GM21619 (cell line): ENCODE results near the gene CILP2.
A peak's percentile ranks its signal among the peaks of the same experiment; 100 is the strongest.

Experiments
- ATAC-seq: cut with Tn5 transposase; IDR thresholded peaks from one replicate; pipeline ENCODE4 v1.9.1; 2021; ENCODE audit not compliant: unreplicated experiment

The CILP2 gene

GRCh38 chr19:19562665-19563347, 24.7 kb downstream of the CILP2 start:
- ATAC-seq, result no peak

GRCh38 chr19:19563348-19563848, 25.3 kb downstream of the CILP2 start:
- ATAC-seq, result no peak

GRCh38 chr19:19566306-19566705, 28.2 kb downstream of the CILP2 start:
- ATAC-seq, result no peak

- no peak for ATAC-seq
Observed at GRCh38 chr19:19567391-19567790, 29.3 kb downstream of the CILP2 start.

GRCh38 chr19:19568802-19569756, 31.0 kb downstream of the CILP2 start:
- no peak for ATAC-seq

- ATAC-seq, result no peak
Observed at GRCh38 chr19:19570571-19570970, 32.5 kb downstream of the CILP2 start.

GRCh38 chr19:19571071-19571786, 33.2 kb downstream of the CILP2 start:
- ATAC-seq, result no peak

- no peak for ATAC-seq
Observed at GRCh38 chr19:19575411-19575810, 37.3 kb downstream of the CILP2 start.

- ATAC-seq, result no peak
Observed at GRCh38 chr19:19578252-19578651, 40.2 kb downstream of the CILP2 start.

- no peak for ATAC-seq
Observed at GRCh38 chr19:19579533-19580361, 41.7 kb downstream of the CILP2 start.

- ATAC-seq, result no peak
Observed at GRCh38 chr19:19580418-19580817, 42.4 kb downstream of the CILP2 start.

GRCh38 chr19:19581391-19581790, 43.3 kb downstream of the CILP2 start:
- no peak for ATAC-seq

GRCh38 chr19:19582471-19582870, 44.4 kb downstream of the CILP2 start:
- no peak for ATAC-seq

- ATAC-seq, result no peak
Observed at GRCh38 chr19:19584356-19584755, 46.3 kb downstream of the CILP2 start.

- ATAC-seq, result no peak
Observed at GRCh38 chr19:19587771-19588170, 49.7 kb downstream of the CILP2 start.

GRCh38 chr19:19588546-19588945, 50.5 kb downstream of the CILP2 start:
- no peak for ATAC-seq

GRCh38 chr19:19591133-19591825, 53.2 kb downstream of the CILP2 start:
- ATAC-seq, result peak; percentile 70

- no peak for ATAC-seq
Observed at GRCh38 chr19:19592690-19593089, 54.6 kb downstream of the CILP2 start.

GRCh38 chr19:19594381-19594780, 56.3 kb downstream of the CILP2 start:
- no peak for ATAC-seq

GRCh38 chr19:19595171-19595701, 57.2 kb downstream of the CILP2 start:
- ATAC-seq, result no peak
